SK-MEL-5 (cell line): ENCODE results near the gene PEAK1. TPM values are rescaled to one million over a fixed set of nuclear protein-coding genes. Genes with fewer than 3 reads are reported as not detected.
"Not testable (repeated sequence)": the region's sequence is repeated elsewhere in the genome, so short reads cannot be mapped to it uniquely, and the experiment has no call there.

Source experiments
- DNase-seq: peaks from one replicate; pipeline ENCODE4 v3.0.0-alpha.2; 2016; ENCODE audit warnings: low read depth, low spot score
- in situ Hi-C: cut with HindIII; loops from 2 replicates; pipeline ENCODE4 v1.10.0; 2016; ENCODE audit warnings: low sequenced_read_pairs, high pct_unique_total_duplicates, low pct_unique_long_range_greater_than_20kb
- total RNA-seq: library from RNA; depleted of rRNA; stranded (reverse); fragments of >200 nt; shearing (Covaris generic); gene quantifications from 2 replicates; pipeline ENCODE4 v1.2.3, GENCODE V29; 2014

The PEAK1 gene
- total RNA-seq, 1 experiment from 2014 or later, result 17.8 TPM

- no peak for DNase-seq
- in situ Hi-C loops, result no loop called here
Observed at GRCh38 chr15:77410701-77411618, 8.9 kb downstream of the PEAK1 start.

- DNase-seq, in situ Hi-C loops: not testable (repeated sequence)
Observed at GRCh38 chr15:77410157-77410500, 9.8 kb downstream of the PEAK1 start.

GRCh38 chr15:77409259-77410156 lies 10.4 kb downstream of the PEAK1 start:
- in situ Hi-C loops, result no loop called here

DNA sequence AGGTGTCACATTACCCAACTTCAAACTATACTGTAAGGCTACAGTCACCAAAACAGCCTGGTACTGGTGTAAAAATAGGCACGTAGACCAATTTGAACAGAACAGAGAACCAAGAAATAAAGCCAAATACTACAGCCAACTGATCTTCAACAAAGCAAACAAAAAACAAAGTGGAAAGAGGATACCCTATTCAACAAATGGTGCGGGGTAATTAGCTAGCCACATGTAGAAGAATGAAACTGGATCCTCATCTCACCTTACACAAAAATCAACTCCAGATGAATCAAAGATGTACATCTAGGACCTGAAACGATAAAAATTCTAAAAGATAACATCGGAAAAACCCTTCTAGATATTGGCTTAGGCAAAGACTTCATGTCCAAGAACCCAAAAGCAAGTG lies 13.1 kb downstream of the PEAK1 start:
- DNase-seq, result no peak
- in situ Hi-C loops, result no loop called here

More at GRCh38 chr15:77409259-77410156, 10.4 kb downstream of the PEAK1 start:
- peak; percentile 28 for DNase-seq

GRCh38 chr15:77406173-77406759 lies 13.6 kb downstream of the PEAK1 start:
- in situ Hi-C loops, DNase-seq: not testable (repeated sequence)

- peak; percentile 23 for DNase-seq
- in situ Hi-C loops, result no loop called here
Observed at GRCh38 chr15:77402740-77403379, 17.0 kb downstream of the PEAK1 start.

- DNase-seq, result no peak
- in situ Hi-C loops, result no loop called here
Observed at GRCh38 chr15:77400258-77400657, 19.6 kb downstream of the PEAK1 start.

DNA sequence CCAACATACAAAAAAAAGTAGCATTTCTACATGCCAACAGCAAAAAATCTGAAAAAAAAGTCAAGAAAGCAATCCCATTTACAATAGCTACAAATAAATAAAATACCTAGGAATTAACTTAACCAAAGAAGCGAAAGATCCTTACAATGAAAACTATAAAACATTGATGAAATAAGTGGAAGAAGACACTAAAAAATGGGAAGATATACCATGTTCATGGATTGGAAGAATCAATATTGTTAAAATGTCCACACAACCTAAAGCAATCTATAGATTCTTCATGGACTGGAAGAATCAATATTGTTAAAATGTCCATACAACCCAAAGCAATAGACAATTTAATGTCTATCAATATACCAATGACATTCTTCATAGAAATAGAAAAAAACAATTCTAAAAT lies 21.0 kb downstream of the PEAK1 start:
- in situ Hi-C loops, result no loop called here

DNA sequence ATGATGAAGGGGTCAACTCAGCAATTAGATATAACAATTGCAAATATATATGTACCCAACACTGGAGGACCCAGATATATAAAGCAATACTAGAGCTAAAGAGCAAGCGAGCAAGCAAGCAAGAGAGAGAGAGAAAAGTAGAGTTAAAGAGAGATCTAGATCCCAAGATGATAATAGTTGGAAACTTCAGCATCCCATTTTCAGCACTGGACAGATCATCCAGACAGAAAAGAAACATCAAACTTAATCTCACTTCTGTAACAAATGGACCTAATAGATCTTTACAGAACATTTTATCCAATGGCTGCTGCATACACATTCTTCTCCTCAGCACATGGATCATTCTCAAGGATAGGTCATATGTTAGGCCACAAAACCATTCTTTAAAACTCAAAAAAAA lies 23.2 kb downstream of the PEAK1 start:
- in situ Hi-C loops, result no loop called here
- DNase-seq, result no peak

More for the DNA sequence above, 21.0 kb downstream of the PEAK1 start:
- no peak for DNase-seq

GRCh38 chr15:77395013-77395774 lies 24.7 kb downstream of the PEAK1 start:
- in situ Hi-C loops, result no loop called here
- no peak for DNase-seq

DNA sequence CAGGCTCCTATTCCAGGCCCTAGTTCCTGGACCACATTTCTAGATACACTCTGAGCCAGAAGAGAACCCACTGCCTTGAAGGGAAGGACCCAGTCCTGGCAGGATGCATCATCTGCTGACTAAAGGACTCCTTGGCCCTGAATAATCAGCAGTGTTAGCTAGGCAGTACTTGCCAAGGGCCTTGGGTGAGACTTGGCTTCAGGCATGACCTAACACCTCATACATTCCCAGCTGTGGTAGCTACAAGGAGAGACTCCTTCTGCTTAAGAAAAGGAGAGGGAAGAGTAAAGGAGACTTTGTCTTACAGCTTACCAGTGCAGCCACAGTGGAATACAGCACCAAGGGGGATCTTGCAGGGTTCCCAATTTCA lies 26.4 kb downstream of the PEAK1 start:
- DNase-seq, result no peak
- in situ Hi-C loops, result no loop called here

GRCh38 chr15:77392762-77393470 lies 27.0 kb downstream of the PEAK1 start:
- in situ Hi-C loops, result no loop called here
- no peak for DNase-seq

- DNase-seq, result no peak
- in situ Hi-C loops, result no loop called here
Observed at GRCh38 chr15:77391372-77391951, 28.4 kb downstream of the PEAK1 start.

DNA sequence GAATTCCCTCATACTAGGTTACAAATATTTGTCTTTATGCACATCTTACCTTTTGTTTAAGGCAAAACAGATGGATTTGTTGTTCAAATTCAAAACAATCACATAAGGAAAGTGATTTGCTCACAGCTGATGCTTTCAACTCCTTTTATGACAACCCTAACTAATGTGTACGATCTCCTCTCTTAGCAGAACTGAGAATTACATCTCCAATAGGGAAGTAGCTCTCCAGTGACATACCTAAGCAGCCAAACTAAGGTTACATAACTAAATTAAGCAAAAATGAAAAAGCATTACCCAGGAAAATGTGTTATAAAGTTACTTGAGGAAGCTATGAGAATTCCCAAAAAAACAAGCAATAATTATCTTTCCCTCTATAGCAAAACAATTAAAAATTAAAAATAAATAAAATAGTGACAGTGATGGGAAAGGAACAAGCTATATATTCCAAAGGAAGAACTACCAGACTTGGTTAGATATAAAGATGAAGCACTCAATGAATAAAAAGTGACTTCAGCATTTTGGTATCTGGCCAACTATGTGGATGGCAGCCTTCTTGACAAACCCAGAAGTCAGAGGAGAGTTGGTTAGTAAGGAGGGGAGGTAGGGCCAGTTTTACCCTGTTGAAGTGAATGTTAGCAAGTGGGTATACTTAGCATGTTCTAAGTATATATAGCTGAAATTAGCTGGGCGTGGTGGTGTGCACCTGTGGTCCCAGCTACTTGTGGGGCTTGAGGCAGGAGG lies 32.4 kb downstream of the PEAK1 start:
- in situ Hi-C loops, result no loop called here
- no peak for DNase-seq

DNA sequence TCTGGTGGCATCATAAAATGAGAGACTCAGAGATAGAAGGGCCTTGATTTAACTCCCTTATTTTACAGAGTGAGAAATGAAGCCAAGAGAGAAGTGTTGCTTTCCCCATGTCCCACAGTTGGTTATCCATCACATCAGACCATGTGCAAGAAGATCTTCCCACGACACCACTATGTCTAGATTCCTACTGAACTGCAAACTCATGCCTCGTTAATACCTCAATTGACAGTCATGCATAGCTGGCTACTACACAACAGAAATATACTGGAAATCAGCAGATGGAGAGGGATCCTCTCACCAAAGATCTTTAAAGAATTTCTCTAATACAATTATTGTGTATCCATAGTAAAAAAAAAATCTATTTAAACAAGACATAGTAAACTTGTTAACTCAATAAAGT lies 33.3 kb downstream of the PEAK1 start:
- no peak for DNase-seq
- in situ Hi-C loops, result no loop called here
